HG03064 (cell line): Measurements from ENCODE around the gene ABHD3.
A peak's percentile ranks its signal among the peaks of the same experiment; 100 is the strongest.
"Not testable (repeated sequence)": the region's sequence is repeated elsewhere in the genome, so short reads cannot be mapped to it uniquely, and the experiment has no call there.

Source experiments
- ATAC-seq: cut with Tn5 transposase; IDR thresholded peaks from one replicate; pipeline ENCODE4 v1.9.1; 2021; ENCODE audit warnings: low read depth; ENCODE audit not compliant: unreplicated experiment

ABHD3 gene

GRCh38 chr18:21706386-21706865 lies 1.9 kb upstream of the ABHD3 start:
- no peak for ATAC-seq

GRCh38 chr18:21703241-21703820 lies 1.2 kb downstream of the ABHD3 start:
- no peak for ATAC-seq

- ATAC-seq: no peak
These were observed 2.0 kb downstream of the ABHD3 start for GRCh38 chr18:21702602-21703001.

- no peak for ATAC-seq
These were observed 3.0 kb downstream of the ABHD3 start for GRCh38 chr18:21701621-21702020.

GRCh38 chr18:21700528-21701075 lies 4.0 kb downstream of the ABHD3 start:
- no peak for ATAC-seq

GRCh38 chr18:21693322-21693721 lies 11.3 kb downstream of the ABHD3 start:
- no peak for ATAC-seq

- no peak for ATAC-seq
These were observed 14.8 kb downstream of the ABHD3 start for GRCh38 chr18:21689736-21690135.

GRCh38 chr18:21686282-21687105 lies 18.1 kb downstream of the ABHD3 start:
- no peak for ATAC-seq

GRCh38 chr18:21685556-21685981 lies 19.0 kb downstream of the ABHD3 start:
- peak; percentile 79 for ATAC-seq

- ATAC-seq: no peak
These were observed 19.8 kb downstream of the ABHD3 start for GRCh38 chr18:21684731-21685130.

GRCh38 chr18:21682371-21683051 lies 22.1 kb downstream of the ABHD3 start:
- no peak for ATAC-seq

GRCh38 chr18:21680161-21680560 lies 24.4 kb downstream of the ABHD3 start:
- ATAC-seq: no peak

GRCh38 chr18:21678859-21679258 lies 25.7 kb downstream of the ABHD3 start:
- no peak for ATAC-seq

- ATAC-seq: not testable (repeated sequence)
These were observed 29.2 kb downstream of the ABHD3 start for GRCh38 chr18:21675354-21675753.

- no peak for ATAC-seq
These were observed 31.9 kb downstream of the ABHD3 start for GRCh38 chr18:21672521-21673267.

GRCh38 chr18:21669736-21670285 lies 34.8 kb downstream of the ABHD3 start:
- no peak for ATAC-seq

GRCh38 chr18:21664069-21664468 lies 40.5 kb downstream of the ABHD3 start:
- no peak for ATAC-seq

- no peak for ATAC-seq
These were observed 41.0 kb downstream of the ABHD3 start for GRCh38 chr18:21663578-21663977.

- ATAC-seq: no peak
These were observed 42.0 kb downstream of the ABHD3 start for GRCh38 chr18:21662581-21662980.

GRCh38 chr18:21660078-21660477 lies 44.5 kb downstream of the ABHD3 start:
- no peak for ATAC-seq
